HG02840 (cell line): ENCODE data around the gene HSBP1L1.

ENCODE experiments used
- ATAC-seq: cut with Tn5 transposase; IDR thresholded peaks from one replicate; pipeline ENCODE4 v1.9.1; 2021; ENCODE audit warnings: mild to moderate bottlenecking, moderate library complexity, moderate number of reproducible peaks; ENCODE audit not compliant: unreplicated experiment, low FRiP score

HSBP1L1 gene

DNA sequence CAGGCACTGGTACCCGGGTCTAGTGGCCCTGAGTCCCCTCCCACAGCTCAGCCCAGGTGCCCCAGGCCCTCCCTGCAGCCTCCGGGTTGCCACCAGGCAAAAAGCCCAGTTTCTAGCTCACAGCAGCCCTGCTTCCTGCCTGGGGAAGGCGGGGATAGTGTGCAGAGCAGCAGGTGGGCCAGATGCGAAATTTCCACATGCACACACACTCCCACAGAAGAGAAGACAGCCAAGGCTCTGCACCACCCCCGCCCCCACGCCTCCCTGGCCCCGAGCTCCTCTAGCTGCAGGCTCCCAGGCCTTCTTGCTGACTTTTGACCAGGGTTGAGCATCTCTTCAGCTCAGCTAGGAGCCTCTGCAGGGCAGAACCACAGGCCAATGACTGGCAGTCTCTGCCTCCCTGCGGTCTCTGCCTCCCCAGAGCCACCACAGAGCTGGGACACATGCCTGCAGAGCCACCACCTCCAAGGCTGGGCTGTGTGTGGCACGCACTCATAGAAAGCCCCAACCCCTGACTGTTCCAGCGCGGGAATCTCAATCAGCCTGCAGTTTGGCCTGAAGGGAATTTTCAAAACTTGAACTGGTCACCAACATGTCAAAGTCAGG, 20.2 kb upstream of the HSBP1L1 start:
- no peak for ATAC-seq

GRCh38 chr18:79944746-79945117, 19.7 kb upstream of the HSBP1L1 start:
- no peak for ATAC-seq

DNA sequence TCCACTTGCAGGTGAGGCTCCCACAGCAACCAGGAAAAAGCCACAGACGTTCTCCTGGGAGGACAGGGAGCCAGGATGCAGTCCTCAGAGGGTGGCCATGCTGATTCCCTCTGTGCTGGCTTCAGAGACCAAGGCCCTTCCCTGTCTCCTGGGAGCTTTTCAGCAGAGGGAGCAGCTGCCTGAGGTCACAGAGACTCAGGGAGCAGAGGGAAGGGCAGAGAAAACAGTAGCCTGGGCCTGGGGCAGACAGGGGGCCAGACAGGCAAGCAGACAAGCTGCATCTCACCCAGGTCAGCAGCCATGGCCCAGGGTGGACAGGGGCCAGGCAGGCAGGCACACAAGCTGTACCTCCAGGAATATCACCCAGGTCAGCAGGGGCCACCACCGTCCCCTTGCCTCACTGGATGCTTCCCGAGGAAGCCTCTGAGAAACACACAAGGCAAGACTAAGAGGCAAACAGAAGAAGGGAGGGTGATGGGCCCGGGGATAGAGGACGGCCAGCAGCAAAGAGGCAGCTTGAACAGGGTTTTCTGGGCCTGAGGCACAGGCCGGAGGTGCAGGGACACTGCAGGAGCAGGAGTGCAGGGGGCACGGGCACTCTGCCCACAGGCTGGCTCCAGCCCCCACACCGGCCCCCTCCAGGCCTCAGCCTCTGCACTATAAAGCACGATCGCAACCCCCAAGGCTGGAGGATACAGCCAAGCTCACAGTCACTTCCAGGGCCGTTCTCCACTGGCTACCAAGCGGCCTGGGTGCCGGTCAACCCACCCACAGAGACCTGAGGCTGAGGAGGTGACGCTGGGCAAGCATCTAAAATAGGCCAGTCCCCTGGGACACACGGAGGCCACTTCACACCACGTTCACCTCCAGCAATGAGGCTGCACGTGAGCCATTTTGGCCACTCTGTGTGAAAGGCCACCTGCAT, 19.1 kb upstream of the HSBP1L1 start:
- ATAC-seq: no peak

DNA sequence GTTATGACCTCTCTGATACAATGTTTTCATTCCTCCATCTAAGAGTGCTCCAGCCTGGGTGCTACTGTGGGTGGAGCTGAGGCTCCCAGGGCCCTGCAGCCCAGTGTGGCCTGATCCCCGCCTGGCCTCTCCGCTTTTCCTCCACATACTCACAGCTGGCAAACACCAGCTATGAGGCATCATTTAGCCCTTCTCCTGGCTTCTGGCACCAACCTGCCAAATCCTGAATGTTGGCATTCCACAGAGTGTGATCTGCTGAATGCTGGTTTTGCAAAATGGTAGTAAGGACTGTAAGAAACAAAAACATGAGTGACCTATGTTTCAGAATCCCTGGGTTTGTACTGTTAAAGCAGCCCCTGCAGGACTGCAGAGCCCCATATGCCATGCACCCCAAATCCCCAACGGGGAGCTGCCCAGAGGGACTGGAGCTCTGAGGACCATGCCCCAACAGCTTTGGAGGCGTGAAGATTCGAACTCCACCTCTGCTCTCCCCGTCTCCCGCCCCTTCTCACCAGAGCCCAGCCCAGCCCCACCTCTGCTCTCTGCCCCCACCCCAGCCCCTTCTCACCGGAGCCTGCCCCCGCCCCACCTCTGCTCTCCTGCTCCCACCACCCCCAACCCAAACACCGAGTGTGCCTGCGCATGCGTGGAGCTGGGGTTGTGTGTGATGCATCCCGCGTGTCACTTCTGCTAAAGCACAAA, 17.2 kb upstream of the HSBP1L1 start:
- ATAC-seq: no peak

DNA sequence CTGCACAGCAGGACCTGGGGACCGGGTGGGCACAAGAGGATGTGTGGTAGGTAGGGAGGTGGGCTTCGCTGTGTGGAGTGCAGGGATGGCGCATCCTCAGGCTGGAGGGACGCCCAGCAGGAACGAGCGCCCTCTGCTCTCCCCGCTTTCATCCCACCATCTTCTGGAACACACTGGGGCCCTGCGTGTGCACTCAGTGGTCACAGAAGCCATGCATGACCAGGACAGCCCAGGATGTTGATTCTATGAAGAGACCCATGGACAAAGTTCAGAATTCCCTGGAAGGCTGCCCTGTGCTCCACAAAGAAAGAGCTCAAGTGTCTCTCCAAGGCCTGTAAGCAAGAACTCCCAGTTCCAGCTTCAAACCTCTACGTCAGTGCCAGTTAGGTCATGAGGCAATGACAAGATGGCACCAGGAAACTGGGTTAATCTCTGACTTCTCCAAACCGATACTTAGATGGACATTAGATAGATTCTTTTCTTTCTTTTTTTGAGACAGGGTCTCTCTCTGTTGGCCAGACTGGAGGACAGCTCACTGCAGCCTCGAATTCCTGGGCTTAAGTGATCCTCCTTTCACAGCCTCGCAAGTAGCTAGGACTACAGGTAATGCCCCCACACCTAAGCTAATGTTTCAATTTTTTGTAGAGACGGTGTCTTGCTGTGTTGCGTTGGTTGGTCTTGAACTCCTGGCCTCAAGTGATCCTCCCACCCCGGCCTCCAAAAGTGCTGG, 16.4 kb upstream of the HSBP1L1 start:
- no peak for ATAC-seq

DNA sequence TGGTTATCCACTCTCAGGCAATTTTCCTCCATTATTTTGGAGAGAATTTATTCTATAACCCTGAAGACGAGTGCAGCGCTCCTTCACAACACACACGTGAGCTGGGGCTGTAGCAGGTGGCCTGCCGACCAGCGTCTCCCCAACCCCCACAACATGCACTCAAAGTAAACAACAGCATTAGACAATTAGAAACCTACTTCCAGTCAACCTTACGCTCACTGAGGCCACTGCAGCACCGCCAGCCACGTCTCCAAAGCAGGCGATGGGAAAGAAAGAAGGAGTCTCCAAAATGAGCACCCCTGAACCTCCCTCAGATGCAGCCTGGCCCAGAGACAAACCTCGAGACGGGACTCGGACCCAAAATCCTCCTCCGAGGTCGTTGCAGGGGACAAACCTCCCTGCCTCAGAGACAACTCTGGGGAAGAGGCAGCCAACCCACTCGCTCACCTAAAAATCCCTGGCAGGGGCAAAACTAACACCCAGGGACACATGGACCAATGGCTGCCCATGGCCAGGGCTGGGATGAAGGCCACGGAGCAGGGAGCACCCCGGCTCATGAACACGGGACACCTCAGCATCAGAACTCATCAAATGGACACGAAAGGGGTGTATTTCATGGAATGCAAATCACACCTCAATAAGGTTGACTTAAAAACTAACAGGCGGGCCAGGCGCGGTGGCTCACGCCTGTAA, 15.6 kb upstream of the HSBP1L1 start:
- ATAC-seq: no peak

GRCh38 chr18:79949697-79950487, 14.6 kb upstream of the HSBP1L1 start:
- ATAC-seq: no peak

DNA sequence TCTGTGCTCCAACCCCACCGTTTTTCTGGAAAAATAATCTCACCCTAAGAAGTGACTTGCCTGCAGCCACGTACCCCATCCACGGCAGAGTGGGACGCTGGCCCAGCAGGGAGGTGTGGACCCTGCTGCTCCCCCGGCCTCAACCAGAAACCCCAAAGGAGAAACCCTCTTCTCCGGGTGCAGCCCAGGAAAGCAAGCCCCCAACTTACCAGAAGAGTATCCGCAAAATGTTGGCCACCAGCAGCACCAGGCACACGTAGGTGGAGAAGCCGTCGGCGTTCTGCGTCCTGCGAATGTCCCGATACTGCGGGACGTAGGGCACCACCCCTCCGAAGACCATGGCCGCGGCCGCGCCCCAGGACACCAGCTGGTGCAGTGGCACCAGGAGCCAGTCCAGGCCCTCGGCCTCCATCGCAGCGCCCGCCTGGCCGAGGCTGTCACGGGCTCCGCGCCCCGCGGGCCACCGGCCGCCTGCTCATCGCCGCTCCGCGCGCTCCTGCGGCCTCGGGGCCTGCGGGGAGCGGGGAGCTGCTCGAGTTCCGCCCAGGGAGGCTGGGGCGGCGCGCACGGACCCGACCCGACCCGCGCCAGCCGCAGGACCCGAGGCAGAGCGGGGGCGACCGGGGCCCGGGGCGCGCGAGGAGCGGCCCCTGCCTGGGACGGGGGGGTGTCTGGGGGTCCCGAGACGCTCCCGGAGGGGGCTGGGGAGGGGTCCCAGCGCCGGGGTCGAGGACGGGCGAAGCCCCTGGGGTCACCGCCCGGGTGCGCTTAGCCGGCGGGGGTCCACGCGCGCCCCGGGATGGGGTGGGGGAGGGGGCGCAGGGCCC, 13.7 kb upstream of the HSBP1L1 start:
- peak; percentile 19 for ATAC-seq

GRCh38 chr18:79951545-79952455, 12.6 kb upstream of the HSBP1L1 start, which contains the start of gene SLC66A2:
Gene SLC66A2 (minus strand): TSS chr18:79951653. CDS start chr18:79950926, 727 bp downstream.
- peak; percentile 69 for ATAC-seq

DNA sequence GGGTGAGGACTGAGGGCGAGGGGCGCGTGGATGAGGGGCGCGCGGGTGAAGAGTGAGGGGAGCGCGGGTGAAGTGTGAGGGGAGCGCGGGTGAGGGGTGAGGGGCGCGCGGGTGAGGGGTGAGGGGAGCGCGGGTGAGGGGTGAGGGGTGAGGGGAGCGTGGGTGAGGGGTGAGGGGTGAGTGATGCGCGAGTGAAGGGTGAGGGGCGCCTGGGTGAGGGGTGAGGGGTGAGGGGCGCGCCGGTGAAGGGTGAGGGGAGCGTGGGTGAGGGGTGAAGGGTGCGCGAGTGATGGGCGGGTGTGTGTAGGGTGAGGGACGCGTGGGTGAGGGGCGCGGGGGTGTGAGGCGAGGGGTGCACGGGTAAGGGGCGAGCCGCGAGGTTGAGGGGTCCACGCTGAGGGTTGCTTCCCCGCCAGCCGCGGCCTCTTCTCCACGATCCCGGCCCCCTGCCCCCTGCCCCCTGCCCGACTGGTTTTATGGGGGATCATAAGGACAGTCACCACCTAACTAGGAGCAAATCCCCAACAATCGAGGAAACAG, 11.9 kb upstream of the HSBP1L1 start:
- ATAC-seq: no peak

DNA sequence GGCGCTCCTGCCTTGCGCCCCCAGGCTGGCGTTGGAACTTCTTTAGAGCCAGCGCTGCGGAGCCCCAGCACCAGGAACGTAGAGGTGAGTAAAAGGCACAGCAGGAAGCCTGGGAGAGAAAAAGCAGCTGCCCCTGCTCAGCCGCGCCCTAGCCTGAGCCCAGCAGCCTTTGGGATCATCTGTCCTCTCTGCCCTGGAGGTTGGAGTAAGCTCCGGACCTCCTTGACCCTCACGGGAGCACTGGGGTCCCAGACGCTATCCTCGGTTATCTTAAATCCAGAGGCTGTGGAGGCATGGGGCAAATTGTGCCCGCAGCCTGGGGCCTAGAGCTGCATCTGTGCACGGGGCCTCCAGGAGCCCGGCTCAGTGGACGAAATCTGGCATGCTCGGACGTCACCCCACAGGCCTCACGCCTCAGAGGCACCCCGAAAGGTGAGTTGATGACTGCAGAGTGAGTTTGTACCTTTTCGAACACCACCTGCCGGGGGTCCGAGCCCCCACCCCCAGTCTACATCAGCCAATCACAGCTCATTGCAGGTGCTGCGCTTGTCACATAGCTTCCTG, 11.4 kb upstream of the HSBP1L1 start:
- ATAC-seq: no peak

- ATAC-seq: no peak
These were observed 10.3 kb upstream of the HSBP1L1 start for GRCh38 chr18:79953971-79954651.

GRCh38 chr18:79954791-79955190, 9.7 kb upstream of the HSBP1L1 start:
- no peak for ATAC-seq

GRCh38 chr18:79955302-79956075, 9.0 kb upstream of the HSBP1L1 start:
- no peak for ATAC-seq

GRCh38 chr18:79956276-79956675, 8.2 kb upstream of the HSBP1L1 start:
- ATAC-seq: no peak
